A673 (cell line): Measurements from ENCODE around the gene MRPL39.

Source experiments
- EZH2 ChIP-seq: fragments of 200-600 bp; sonication (generic); IDR thresholded peaks from 2 replicates; pipeline ENCODE4 v1.6.1; 2017; ENCODE audit warnings: borderline replicate concordance, low read depth, mild to moderate bottlenecking, mixed read lengths, antibody characterized with exemption, low read length; ENCODE audit not compliant: poor library complexity, severe bottlenecking
- TF ChIP-seq, protein P1 (sequence below): fragments of 300-800, 200-600 bp; sonication (generic); conservative IDR thresholded peaks from 2 replicates; pipeline ENCODE4 v1.5.1; 2017; ENCODE audit warnings: low read depth, mild to moderate bottlenecking, antibody characterized with exemption, low read length, moderate library complexity, mixed read lengths

DNA sequence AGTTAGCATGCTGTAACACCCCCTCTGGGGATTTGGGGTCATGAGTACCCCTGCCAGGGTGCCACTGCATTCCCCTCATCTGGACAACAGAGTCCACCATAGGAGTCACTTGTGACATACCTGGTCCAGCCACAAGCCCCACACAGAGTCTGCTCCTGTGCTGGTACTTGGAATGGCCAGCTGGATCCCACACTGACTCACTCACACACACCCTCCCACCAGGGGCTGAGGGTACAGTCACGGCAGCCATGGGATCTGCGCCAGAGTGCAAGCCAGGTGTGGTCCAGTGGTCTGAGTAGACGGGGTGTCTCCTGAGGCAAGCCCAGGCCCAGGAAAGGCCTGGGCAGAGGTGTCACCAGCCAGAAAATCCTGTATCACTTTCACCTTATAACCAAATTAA is 67.7 kb downstream of the MRPL39 start:
- TF ChIP-seq, protein P1, sequence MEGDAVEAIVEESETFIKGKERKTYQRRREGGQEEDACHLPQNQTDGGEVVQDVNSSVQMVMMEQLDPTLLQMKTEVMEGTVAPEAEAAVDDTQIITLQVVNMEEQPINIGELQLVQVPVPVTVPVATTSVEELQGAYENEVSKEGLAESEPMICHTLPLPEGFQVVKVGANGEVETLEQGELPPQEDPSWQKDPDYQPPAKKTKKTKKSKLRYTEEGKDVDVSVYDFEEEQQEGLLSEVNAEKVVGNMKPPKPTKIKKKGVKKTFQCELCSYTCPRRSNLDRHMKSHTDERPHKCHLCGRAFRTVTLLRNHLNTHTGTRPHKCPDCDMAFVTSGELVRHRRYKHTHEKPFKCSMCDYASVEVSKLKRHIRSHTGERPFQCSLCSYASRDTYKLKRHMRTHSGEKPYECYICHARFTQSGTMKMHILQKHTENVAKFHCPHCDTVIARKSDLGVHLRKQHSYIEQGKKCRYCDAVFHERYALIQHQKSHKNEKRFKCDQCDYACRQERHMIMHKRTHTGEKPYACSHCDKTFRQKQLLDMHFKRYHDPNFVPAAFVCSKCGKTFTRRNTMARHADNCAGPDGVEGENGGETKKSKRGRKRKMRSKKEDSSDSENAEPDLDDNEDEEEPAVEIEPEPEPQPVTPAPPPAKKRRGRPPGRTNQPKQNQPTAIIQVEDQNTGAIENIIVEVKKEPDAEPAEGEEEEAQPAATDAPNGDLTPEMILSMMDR, result no peak
- TF ChIP-seq EZH2, result no peak
